Ovary (tissue), 3 donors: ENCODE data around the gene R3HDM2.

Experiments used
- EP300 ChIP-seq: sonication (generic); formaldehyde crosslinking; IDR thresholded peaks from one replicate; pipeline ENCODE4 v1.6.1; 2017; ENCODE audit warnings: antibody characterized with exemption
- TF ChIP-seq, protein P1 (sequence below), 3 donors: fragments of 450-650 bp in 2 of 3; fragments of 200-600 bp in 1 of 3; IDR thresholded peaks; one replicate each; pipeline versions ENCODE4 v1.5.1 to v1.8.0; 2016 to 2022; ENCODE audit warnings: antibody characterized with exemption in 3 of 3, mild to moderate bottlenecking in 1 of 3
- donor health status: DM: no; HTN: no; CAD: no.

DNA sequence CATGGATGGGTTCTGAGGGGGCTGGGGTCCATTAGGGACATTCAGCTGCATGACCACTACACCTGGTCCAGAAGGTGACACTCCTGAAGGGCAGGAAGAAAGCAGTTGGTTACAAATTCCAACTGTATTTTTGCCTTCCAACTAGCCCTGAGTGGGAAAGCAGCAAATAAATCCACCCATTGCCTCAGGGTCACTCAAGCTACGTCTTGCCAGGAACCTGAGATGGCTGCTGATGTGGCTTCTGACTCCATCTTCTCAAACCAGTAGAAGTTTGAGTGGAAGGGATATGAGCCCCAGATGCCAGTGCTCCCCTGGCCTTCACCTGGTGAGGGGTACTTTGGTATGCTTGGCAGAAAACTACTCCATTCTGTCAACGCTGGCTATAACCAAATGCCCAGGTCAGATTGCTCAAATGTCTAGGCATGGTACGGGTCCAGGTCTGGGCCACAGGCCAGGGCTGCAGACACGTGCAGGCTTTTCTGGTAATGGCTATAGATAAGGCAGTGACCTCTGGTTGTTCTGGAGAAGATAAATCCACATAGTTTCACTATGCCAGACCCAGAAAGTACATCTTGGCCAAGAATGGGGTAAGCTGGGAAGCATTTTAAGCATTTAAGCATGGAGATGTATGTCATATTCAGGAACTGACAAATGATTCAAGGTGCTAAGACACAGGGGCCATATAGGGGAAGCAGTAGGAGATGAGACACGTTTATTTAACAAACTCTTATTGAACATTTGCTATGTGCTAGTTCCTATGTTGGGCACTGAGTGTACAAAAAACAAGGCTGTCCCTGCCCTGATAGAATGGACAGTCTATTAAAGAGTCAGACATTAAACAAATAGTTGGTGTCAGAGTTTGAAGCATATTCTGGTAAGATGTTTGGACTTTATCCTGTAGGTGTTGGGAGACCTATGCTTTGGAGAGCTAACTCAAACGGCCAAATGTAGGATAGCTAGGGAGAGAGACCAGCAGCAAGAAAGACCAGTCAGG is 171.6 kb downstream of the R3HDM2 start:
- TF ChIP-seq EP300 = no peak
- TF ChIP-seq, protein P1, sequence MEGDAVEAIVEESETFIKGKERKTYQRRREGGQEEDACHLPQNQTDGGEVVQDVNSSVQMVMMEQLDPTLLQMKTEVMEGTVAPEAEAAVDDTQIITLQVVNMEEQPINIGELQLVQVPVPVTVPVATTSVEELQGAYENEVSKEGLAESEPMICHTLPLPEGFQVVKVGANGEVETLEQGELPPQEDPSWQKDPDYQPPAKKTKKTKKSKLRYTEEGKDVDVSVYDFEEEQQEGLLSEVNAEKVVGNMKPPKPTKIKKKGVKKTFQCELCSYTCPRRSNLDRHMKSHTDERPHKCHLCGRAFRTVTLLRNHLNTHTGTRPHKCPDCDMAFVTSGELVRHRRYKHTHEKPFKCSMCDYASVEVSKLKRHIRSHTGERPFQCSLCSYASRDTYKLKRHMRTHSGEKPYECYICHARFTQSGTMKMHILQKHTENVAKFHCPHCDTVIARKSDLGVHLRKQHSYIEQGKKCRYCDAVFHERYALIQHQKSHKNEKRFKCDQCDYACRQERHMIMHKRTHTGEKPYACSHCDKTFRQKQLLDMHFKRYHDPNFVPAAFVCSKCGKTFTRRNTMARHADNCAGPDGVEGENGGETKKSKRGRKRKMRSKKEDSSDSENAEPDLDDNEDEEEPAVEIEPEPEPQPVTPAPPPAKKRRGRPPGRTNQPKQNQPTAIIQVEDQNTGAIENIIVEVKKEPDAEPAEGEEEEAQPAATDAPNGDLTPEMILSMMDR (IDR thresholded peaks at IDR 0.05) = no peak
